H1 (cell line): ENCODE measurements around the gene CMPK2. TPM values are rescaled to one million over a fixed set of nuclear protein-coding genes. Genes with fewer than 3 reads are reported as not detected.

Experiments used
- CHD7 ChIP-seq: fragments of 300-600 bp; sonication (generic); IDR thresholded peaks from 2 replicates; pipeline ENCODE4 v1.7.1; 2012; ENCODE audit warnings: low read length, moderate library complexity, mild to moderate bottlenecking, inconsistent platforms; ENCODE audit not compliant: insufficient replicate concordance
- CTCF ChIP-seq, 3 experiments: IDR thresholded peaks; 1 replicate in 2 of 3; 2 replicates in 1 of 3; pipeline versions ENCODE4 v1.5.1 to v1.6.1; 2011; ENCODE audit warnings: low read length in 3 of 3, mild to moderate bottlenecking in 3 of 3, inconsistent platforms in 2 of 3, low read depth in 1 of 3, moderate library complexity in 1 of 3; ENCODE audit not compliant: insufficient read depth in 1 of 3; ENCODE audit errors: control extremely low read depth in 1 of 3
- polyA plus RNA-seq, 7 experiments: library from polyadenylated mRNA; depleted of rRNA in 3 of 7; stranded (reverse) in 5 of 7; unstranded in 2 of 7; fragments of >200 nt in 5 of 7; fragments of 200-250 nt in 2 of 7; gene quantifications; 1 replicate in 5 of 7; 2 replicates in 1 of 7; 4 replicates in 1 of 7; pipeline versions ENCODE4 v1.2.1 to v1.2.3, GENCODE V29; 2011 to 2013; ENCODE audit warnings: missing spikeins in 2 of 7, mixed read lengths in 2 of 7
- total RNA-seq: library from RNA; stranded (reverse); fragmentation: NEBNext Ultra II Directional; extraction: Animal tissue kit (Norgen Biotek cat#: 25700); gene quantifications from 2 replicates; pipeline ENCODE4 v1.2.1, GENCODE V29; 2021

The CMPK2 gene
- total and polyA plus RNA-seq, 2 of the 8 experiments (the other 6 are each of a cell fraction or from before 2014, with no cell fraction given) = 0.28 to 0.53 TPM

- TF ChIP-seq CHD7 (no peak), CTCF (IDR thresholded peaks at IDR 0.05; ENCODE audit: control extremely low read depth in 1 of 3, insufficient read depth in 1 of 3, low read depth in 1 of 3, low read length in 3 of 3) (no peak)
Observed at GRCh38 chr2:6814312-6814711, 51.4 kb downstream of the CMPK2 start (continued).
